ENCODE data around the gene NETO2.
"Not testable (repeated sequence)": the region's sequence is repeated elsewhere in the genome, so short reads cannot be mapped to it uniquely, and the experiment has no call there.

Gene NETO2

DNA sequence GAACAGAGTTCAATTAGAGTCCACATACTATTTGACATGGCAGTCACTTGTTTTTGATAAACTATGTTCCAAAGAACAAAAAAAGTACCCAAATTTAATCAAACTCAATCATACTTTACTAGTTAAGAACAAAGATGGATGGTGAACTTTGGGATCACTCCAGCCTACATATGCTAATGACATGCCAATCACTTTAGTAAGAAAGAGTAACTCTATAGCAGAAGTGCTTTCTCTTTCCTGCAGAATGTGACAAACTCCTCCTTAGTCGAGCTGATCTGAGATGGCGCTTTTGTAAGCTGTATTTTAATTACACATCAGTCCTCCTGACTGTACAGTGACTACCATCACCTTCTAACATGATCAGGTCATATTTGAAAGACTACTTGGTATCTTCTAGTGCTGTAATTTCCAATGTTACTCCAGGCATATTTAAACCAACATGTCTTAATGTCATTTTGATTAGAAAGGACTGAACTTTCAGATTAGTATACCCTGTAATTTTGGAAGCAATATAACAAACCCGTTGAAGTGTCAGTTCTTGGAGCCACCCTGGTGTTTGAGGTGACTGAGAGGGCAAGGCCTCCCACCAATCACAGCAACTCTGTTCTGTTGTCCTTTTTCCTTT is 4.1 kb downstream of the NETO2 start:
- Histone ChIP-seq H3K36me3 (no peaks in the 10 kb centered on the region), H3K4me3 (ENCODE audit: low read depth in 1 of 2, low read length in 1 of 2) (no peak overlapping the region), H3K27me3 (peaks cover 26% of the 10 kb centered on the region), H3K4me1 (ENCODE audit: control insufficient read depth in 1 of 2, insufficient read depth in 1 of 2, low read depth in 1 of 2, low read length in 1 of 2) (peaks cover 22 to 24% of the 10 kb centered on the region in 2 experiments), H3K9me3 (no peaks in the 10 kb centered on the region), H3K27ac (no peak overlapping the region)
- TF ChIP-seq, protein P1, sequence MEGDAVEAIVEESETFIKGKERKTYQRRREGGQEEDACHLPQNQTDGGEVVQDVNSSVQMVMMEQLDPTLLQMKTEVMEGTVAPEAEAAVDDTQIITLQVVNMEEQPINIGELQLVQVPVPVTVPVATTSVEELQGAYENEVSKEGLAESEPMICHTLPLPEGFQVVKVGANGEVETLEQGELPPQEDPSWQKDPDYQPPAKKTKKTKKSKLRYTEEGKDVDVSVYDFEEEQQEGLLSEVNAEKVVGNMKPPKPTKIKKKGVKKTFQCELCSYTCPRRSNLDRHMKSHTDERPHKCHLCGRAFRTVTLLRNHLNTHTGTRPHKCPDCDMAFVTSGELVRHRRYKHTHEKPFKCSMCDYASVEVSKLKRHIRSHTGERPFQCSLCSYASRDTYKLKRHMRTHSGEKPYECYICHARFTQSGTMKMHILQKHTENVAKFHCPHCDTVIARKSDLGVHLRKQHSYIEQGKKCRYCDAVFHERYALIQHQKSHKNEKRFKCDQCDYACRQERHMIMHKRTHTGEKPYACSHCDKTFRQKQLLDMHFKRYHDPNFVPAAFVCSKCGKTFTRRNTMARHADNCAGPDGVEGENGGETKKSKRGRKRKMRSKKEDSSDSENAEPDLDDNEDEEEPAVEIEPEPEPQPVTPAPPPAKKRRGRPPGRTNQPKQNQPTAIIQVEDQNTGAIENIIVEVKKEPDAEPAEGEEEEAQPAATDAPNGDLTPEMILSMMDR (IDR thresholded peaks at IDR 0.05): no peak

DNA sequence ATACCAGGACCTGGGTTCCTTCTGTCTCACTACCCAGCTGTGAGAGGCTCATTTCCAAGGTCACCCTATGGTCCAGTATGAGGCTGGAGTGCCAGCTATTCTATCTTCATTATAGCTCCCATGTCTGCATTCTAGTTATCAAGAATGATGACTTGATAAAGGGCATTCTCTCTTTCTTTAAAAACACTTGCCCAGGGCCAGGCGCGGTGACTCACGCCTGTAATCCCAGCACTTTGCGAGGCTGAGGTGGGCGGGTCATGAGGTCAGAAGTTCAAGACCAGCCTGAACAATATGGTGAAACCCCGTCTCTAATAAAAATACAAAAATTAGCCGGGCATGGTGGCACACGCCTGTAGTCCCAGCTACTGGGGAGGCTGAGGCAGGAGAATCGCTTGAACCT is 5.8 kb downstream of the NETO2 start:
- not testable (repeated sequence) for H3K36me3 ChIP-seq; H3K4me3 ChIP-seq (ENCODE audit: low read depth in 1 of 2, low read length in 1 of 2); H3K9me3 ChIP-seq; H3K27ac ChIP-seq
- H3K4me1 ChIP-seq (ENCODE audit: control insufficient read depth in 1 of 2, insufficient read depth in 1 of 2, low read depth in 1 of 2, low read length in 1 of 2): peaks cover 12 to 13% of the 10 kb centered on the region in 2 experiments
- H3K27me3 ChIP-seq: peaks cover 12% of the 10 kb centered on the region

DNA sequence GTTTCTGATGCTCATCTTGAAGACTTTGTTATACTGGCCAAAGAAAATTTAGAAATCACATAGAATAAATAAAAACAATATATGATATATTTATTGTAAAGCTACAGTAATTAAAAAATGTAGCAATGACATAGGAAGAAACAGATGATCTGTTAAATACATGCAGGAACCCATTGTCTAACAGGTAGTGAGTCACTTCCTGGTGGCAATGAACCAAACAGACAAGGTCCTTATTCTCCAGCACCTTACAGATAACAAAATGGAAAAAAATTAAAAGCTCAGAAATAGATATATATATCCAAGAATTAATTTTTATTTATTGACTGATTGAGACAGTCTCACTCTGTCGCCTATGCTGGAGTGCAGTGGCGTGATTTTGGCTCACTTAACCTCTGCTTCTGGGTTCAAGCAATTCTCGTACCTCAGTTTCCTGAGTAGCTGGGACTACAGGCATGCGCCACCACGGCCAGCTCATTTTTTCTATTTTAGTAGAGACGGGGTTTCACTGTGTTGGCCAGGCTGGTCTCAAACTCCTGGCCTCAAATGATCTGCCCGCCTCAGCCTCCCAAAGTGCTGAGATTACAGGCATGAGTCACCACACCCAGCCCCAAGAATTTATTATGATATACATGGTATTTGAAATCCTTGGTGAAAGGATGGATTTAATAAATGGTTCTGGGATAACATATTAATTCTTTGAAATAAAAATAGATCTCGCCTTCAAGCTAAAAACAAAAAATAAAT is 7.5 kb downstream of the NETO2 start:
- H3K4me1 ChIP-seq (ENCODE audit: control insufficient read depth in 1 of 2, insufficient read depth in 1 of 2, low read depth in 1 of 2, low read length in 1 of 2): no peaks in the 10 kb centered on the region

DNA sequence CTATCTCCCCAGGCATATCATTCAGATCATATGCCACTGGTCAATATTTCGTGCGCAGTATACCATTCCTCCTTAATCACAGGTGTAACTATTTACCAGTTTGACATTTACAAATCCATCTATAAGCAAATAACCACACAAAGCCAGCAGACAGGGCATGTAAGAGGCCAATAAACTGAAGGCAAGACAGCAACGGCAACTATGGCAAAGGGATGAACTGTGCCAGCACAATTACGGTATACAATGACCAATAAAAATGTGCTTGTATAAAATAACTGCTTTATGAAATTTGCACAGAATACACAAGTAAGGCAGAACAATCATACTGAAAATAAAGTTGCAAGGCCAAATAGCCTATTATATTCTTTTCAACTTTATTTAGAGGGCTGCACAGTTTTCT is 9.2 kb downstream of the NETO2 start:
- Histone ChIP-seq H3K4me3 (ENCODE audit: low read depth in 1 of 2, low read length in 1 of 2) (no peak overlapping the region), H3K27me3 (no peaks in the 10 kb centered on the region), H3K27ac (no peak overlapping the region), H3K36me3 (no peaks in the 10 kb centered on the region), H3K4me1 (ENCODE audit: control insufficient read depth in 1 of 2, insufficient read depth in 1 of 2, low read depth in 1 of 2, low read length in 1 of 2) (no peaks in the 10 kb centered on the region), H3K9me3 (no peaks in the 10 kb centered on the region)
- TF ChIP-seq, protein P1 (IDR thresholded peaks at IDR 0.05): no peak

More for the DNA sequence above, 7.5 kb downstream of the NETO2 start:
- H3K9me3 ChIP-seq: no peaks in the 10 kb centered on the region
- no peak overlapping the region for H3K27ac ChIP-seq
- no peaks in the 10 kb centered on the region for H3K36me3 ChIP-seq
- TF ChIP-seq, protein P1 (IDR thresholded peaks at IDR 0.05): no peak
- no peaks in the 10 kb centered on the region for H3K27me3 ChIP-seq
- H3K4me3 ChIP-seq (ENCODE audit: low read depth in 1 of 2, low read length in 1 of 2): no peak overlapping the region

DNA sequence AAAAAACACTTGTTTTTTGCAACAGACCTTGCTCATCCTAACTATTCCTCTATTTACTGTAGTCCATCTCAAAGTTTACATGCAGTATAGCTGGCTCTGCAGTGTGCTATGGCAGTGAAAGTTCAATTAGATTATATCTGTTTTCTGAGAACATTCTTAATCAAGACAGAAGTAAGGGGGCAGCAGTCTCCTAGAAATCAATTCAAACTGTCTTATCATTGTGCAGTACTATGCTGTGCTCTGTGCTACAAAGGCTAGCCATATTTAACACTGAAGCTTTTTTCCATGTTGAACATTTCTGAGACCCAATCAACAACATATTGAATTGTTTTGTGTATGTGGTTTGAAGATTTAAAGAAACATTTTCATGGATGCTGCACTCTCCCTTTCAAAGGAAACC is 11.4 kb downstream of the NETO2 start:
- no peaks in the 10 kb centered on the region for H3K9me3 ChIP-seq
- H3K36me3 ChIP-seq: no peaks in the 10 kb centered on the region
- TF ChIP-seq, protein P1 (IDR thresholded peaks at IDR 0.05): no peak
- no peaks in the 10 kb centered on the region for H3K4me1 ChIP-seq (ENCODE audit: control insufficient read depth in 1 of 2, insufficient read depth in 1 of 2, low read depth in 1 of 2, low read length in 1 of 2)
- no peaks in the 10 kb centered on the region for H3K27me3 ChIP-seq
- no peak overlapping the region for H3K27ac ChIP-seq
- H3K4me3 ChIP-seq (ENCODE audit: low read depth in 1 of 2, low read length in 1 of 2): no peak overlapping the region

DNA sequence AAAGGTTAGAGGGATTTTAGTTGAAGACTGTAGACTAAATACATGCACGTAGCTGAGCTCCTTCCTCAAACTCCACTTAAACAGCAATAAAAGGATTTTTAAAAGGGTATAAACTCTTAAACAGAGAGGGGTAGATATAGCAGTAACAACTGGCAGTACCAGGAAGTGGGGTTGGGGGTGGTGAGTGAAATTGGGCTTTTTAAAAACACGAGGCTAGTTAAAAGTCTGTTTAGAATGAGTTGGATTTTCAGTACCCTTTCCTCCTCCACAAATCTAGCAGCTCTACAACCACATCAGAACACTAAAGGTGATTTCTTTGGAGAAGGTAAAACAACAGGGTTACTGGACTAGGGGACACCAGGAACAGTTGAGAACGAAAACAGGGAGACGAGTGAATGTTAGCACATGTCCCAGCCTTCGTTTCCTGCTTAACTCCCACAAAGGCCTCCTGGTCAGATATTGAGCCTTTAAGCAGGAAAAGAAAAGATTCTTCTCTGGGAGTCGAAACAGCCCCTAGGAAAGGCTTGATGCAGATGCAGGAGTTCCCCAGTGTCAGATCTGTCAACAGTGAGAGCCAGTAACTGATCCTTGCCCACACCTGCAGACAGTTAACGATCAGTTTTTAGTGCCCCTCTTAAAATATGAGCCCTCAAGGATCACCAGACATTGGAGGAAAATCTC is 13.8 kb downstream of the NETO2 start:
- Histone ChIP-seq H3K27ac (no peak overlapping the region), H3K36me3 (no peaks in the 10 kb centered on the region), H3K9me3 (no peaks in the 10 kb centered on the region), H3K4me3 (ENCODE audit: low read depth in 1 of 2, low read length in 1 of 2) (no peak overlapping the region), H3K27me3 (no peaks in the 10 kb centered on the region), H3K4me1 (ENCODE audit: control insufficient read depth in 1 of 2, insufficient read depth in 1 of 2, low read depth in 1 of 2, low read length in 1 of 2) (no peaks in the 10 kb centered on the region)
- TF ChIP-seq, protein P1 (IDR thresholded peaks at IDR 0.05): no peak
